Effector memory CD8-positive, alpha-beta T cell (primary cell): Measurements from ENCODE around the gene MAP3K21.
A peak's percentile ranks its signal among the peaks of the same experiment; 100 is the strongest.

ENCODE experiments used
- ATAC-seq: fragments of 150-1000 bp; cut with Tn5 transposase; replicated peaks from 2 replicates; pipeline ENCODE4 v1.10.0; 2021; ENCODE audit warnings: mild to moderate bottlenecking, moderate library complexity
- DNase-seq, 3 experiments: peaks; one replicate each; pipeline ENCODE4 v3.0.0; 2021
- H3K27ac Mint-ChIP-seq, 2 donors: one replicate each; pipeline ENCODE4 v1.8.0; 2022; ENCODE audit warnings: mild to moderate bottlenecking in 2 of 2, mixed read lengths in 2 of 2, moderate library complexity in 2 of 2
- H3K27me3 Mint-ChIP-seq, 2 donors: one replicate each; pipeline ENCODE4 v1.8.0; 2022; ENCODE audit warnings: mixed read lengths in 2 of 2
- H3K36me3 Mint-ChIP-seq: one replicate; pipeline ENCODE4 v1.8.0; 2022; ENCODE audit warnings: mild to moderate bottlenecking, moderate library complexity, mixed read lengths; ENCODE audit not compliant: insufficient read depth
- H3K4me1 Mint-ChIP-seq, 2 donors: one replicate each; pipeline ENCODE4 v1.8.0; 2022; ENCODE audit warnings: low read depth in 2 of 2, mixed read lengths in 2 of 2
- H3K4me3 Mint-ChIP-seq, 2 donors: one replicate each; pipeline ENCODE4 v1.8.0; 2022; ENCODE audit warnings: mild to moderate bottlenecking in 2 of 2, mixed read lengths in 2 of 2, moderate library complexity in 2 of 2
- H3K9me3 Mint-ChIP-seq, 2 donors: one replicate each; pipeline ENCODE4 v1.8.0; 2022; ENCODE audit warnings: mixed read lengths in 2 of 2

Gene MAP3K21

DNA sequence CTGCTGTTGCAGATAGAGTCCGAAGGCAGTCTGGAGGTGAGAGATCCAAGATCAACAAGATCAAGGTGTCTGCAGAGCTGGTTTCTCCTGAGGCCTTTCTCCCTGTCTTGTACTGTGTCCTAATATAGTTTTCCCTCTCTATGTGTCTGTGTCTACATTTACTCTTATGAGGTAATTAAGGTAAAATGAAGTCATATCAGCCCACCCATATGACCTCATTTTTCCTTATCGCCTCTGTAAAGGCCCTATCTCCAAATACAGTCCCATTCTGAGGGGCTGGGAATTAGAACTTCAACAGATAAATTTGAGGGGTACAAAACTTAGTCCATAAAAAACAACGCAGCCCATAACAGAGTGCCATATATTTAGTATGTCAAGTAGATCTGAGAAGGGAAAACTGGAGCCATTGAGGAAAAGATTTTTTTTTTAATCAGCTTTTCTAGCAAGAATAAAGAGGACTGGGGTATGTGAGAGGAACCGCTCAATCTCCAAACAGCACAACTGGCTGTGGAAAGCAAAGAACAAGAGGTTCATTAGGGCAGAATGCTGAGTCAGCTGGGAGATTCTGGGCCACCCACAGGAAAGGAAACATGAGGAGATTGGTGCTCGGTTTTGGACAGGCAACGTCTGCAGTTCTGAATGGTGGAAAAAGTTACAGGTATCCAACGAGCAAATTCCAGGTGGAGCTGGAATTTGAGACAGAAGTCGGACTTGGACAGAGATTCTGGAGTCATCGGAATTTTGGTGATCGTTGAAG is 65.7 kb downstream of the MAP3K21 start:
- no peak for ATAC-seq
- H3K27me3 Mint-ChIP-seq, result peaks cover 29 to 57% of the 10 kb centered on the region in 2 donors
- no peak overlapping the region for H3K4me3 Mint-ChIP-seq
- no peak for DNase-seq
- H3K36me3 Mint-ChIP-seq, result no peaks in the 10 kb centered on the region
- H3K27ac Mint-ChIP-seq, result no peak overlapping the region
- H3K4me1 Mint-ChIP-seq, result no peaks in the 10 kb centered on the region
- H3K9me3 Mint-ChIP-seq, result no peaks in the 10 kb centered on the region

DNA sequence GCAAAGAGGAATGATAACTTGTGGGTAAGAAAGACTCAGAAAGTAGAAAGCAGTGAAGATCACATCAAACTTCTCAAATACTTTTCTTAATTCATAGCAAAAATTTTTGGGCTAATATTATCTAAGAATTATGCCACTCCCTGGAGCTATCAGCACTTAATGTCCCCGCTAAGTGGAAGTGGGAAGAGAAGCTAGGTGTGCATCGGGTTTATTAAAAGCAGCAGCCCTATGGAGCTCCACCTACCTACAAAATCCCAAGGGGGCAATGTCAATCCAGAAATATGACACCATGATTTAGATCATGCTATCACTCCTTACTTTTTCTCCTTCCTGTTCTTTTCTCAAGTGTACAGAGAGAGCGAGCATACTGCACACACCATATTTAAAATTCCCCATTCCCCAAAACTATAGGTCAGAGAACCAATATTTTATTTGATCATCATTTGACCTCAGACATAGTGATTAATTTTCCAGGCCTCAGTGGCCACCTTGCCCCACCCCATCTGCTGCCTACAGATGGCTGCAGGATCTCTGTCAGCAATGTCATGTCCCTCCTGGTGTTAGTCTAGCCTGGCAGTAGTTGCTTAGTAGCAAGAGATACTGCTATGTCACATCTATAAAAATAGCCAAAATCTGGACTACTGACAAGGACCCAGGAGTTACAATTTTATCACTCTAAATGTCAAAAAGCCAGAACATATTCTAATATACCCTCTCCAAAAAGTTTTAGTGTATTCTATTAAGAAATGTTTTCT is 66.6 kb downstream of the MAP3K21 start:
- DNase-seq (no peak), ATAC-seq (no peak)
- Mint-ChIP-seq H3K36me3 (no peaks in the 10 kb centered on the region), H3K4me3 (no peak overlapping the region), H3K4me1 (no peaks in the 10 kb centered on the region), H3K27ac (no peak overlapping the region), H3K27me3 (peaks cover 29 to 56% of the 10 kb centered on the region in 2 donors), H3K9me3 (no peaks in the 10 kb centered on the region)

DNA sequence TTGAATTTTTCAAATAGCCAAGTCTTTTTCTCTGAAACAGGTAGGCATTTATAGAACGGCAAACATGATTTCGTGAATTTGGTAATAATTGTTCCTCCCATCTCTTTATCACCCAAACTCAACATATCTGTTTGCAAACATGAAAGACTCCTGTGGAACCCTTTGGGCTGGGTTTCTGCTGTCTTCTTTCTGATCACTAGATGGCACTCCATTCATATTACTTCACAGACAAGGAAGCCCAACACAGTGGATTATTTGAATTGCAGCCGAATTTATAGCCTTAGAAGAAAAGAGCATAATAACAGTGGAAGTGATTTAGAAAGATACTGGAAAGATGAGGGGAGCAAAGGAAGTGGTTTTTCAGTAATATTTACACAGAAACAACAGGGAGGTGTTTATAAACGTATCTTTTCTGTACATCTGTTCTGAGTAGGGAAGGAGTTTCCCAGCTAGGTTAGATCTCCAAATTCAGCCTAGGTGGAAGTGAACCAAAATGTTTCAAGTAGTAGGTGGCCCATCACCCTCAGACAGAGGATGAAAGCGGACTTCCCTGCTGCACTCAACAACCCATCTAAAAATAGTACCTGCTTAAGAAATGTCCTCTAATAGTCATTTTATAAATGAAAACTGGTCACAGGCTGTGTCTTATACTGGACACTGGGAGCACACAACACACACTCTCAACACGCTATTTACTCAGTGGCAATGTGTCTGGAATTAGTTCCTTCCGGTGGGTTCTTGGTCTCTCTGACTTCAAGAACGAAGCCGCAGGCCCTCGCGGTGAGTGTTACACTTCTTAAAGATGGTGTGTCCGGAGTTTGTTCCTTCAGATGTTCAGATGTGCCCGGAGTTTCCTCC is 67.6 kb downstream of the MAP3K21 start:
- ATAC-seq, result peak; percentile 54
- no peak overlapping the region for H3K27ac Mint-ChIP-seq
- peaks cover 20 to 49% of the 10 kb centered on the region in 2 donors for H3K27me3 Mint-ChIP-seq
- H3K4me3 Mint-ChIP-seq, result no peak overlapping the region
- no peaks in the 10 kb centered on the region for H3K4me1 Mint-ChIP-seq
- no peaks in the 10 kb centered on the region for H3K9me3 Mint-ChIP-seq
- no peaks in the 10 kb centered on the region for H3K36me3 Mint-ChIP-seq
- DNase-seq, result peak; percentile 3 to 14 (median 3)

DNA sequence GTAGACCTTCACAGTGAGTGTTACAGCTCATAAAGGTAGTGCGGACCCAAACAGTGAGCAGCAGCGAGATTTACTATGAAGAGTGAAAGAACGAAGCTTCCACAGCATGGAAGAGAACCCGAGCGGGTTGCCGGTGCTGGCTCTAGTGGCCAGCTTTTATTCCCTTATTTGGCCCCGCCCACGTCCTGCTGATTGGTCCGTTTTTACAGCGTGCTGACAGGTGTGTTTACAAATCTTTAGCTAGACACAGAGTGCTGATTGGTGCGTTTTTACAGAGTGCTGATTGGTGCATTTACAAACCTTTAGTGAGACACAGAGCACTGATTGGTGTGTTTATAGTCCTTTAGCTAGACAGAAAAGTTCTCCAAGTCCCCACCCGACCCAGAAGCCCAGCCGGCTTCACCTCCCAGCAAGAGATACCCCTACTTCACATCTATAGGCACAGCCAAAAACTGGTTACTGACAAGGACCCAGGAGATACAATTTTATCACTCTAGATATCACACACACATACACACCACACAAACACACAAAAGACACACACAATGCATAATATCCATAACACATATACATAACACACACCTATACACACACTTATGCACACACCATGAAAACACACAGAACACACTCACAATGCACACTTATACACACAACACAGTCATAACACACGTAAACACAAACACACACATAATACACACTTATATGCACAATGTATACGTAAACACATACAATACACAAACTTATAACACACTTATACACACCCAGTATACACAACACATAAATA is 68.5 kb downstream of the MAP3K21 start:
- H3K4me3 Mint-ChIP-seq, result no peak overlapping the region
- no peaks in the 10 kb centered on the region for H3K36me3 Mint-ChIP-seq
- no peak overlapping the region for H3K27ac Mint-ChIP-seq
- H3K27me3 Mint-ChIP-seq, result peaks cover 24 to 39% of the 10 kb centered on the region in 2 donors
- no peak for ATAC-seq
- no peak for DNase-seq
- no peaks in the 10 kb centered on the region for H3K4me1 Mint-ChIP-seq
- no peaks in the 10 kb centered on the region for H3K9me3 Mint-ChIP-seq

DNA sequence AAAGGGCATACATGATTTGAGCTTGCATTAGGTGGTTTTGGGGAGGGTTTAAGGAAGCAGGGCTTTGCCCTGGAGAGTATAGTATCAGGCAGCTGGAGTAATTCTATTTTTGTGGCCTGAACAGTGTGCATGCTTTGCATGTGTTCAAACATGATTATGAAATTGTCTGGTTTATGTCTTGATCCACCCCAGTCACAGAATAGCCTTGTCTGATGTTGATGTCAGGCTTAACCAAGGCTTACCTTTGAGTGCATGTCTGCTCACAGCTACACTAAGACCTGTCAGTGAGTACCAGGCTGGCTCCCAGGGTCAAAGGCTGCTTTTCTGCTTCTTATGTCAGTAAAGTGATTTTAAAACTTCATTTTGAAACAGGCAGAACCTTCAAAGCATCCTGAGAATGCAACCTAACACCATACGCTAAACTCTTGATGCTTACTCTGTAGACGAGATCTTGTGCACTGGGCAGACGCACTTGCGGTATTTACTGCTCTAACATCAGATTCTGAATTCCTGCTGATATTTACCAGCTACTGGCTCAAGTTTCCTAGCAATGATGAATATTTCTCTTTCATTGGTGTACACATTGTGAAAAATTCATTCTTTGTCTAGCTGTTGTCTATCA is 78.9 kb downstream of the MAP3K21 start:
- H3K27me3 Mint-ChIP-seq, result peaks cover 18 to 71% of the 10 kb centered on the region in 2 donors
- DNase-seq (no peak), ATAC-seq (no peak)
- H3K9me3 Mint-ChIP-seq, result peaks cover 0 to 13% of the 10 kb centered on the region in 2 donors
- no peak overlapping the region for H3K27ac Mint-ChIP-seq
- H3K4me3 Mint-ChIP-seq, result no peak overlapping the region
- no peaks in the 10 kb centered on the region for H3K4me1 Mint-ChIP-seq
- H3K36me3 Mint-ChIP-seq, result no peaks in the 10 kb centered on the region

DNA sequence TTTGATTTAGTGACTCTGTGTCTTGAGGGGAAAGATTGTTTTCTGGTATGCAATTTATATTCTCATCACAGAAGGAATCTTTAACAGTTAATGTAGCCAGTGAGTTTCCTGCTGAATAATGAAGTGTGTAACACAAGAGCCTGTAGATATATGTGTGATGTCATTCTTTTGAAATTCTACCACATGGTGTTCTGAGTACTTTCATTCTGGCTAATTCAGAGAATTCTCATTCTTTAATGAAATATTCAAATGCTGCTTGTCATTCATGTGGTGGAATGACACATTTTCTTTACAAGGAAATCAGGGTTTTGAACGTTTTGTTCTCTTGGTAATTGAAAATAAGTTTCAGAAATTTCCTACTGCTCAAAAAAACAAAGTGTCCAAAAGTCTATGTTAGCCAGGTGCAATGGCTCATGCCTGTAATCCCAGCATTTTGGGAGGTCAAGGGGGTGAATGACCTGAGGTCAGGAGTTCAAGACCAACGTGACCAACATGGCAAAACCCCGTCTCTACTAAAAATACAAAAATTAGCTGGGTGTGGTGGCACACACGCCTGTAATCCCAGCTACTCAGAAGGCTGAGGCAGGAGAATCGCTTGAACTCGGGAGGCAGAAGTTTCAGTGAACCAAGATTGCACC is 79.6 kb downstream of the MAP3K21 start:
- H3K4me3 Mint-ChIP-seq, result no peak overlapping the region

DNA sequence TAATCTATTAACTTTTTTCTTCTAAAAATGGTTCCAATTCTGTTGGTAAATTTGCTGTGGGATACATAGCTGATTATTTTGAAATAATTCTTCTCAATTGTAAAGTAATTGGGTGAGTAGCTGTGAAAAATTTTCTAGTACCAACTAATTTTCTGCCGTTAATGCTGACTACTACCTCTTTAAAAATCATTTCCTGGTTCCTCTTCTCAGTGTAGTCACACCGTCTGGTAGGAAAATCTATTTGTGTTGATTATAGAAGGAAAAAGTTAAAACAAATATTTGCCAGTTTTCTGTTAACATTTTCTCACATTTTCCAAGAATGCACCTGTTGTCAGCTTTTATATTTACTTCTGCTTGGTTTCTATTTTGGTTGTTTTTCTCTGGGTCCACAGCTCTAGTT is 82.0 kb downstream of the MAP3K21 start:
- Mint-ChIP-seq H3K27me3 (peaks cover 13 to 71% of the 10 kb centered on the region in 2 donors), H3K4me3 (no peak overlapping the region), H3K4me1 (no peaks in the 10 kb centered on the region), H3K36me3 (no peaks in the 10 kb centered on the region), H3K9me3 (peaks cover 0 to 6% of the 10 kb centered on the region in 2 donors), H3K27ac (no peak overlapping the region)
- ATAC-seq (no peak), DNase-seq (no peak)

More for the DNA sequence above, 79.6 kb downstream of the MAP3K21 start:
- no peak for DNase-seq
- Mint-ChIP-seq H3K36me3 (no peaks in the 10 kb centered on the region), H3K9me3 (peaks cover 0 to 13% of the 10 kb centered on the region in 2 donors), H3K4me1 (no peaks in the 10 kb centered on the region), H3K27me3 (peaks cover 18 to 71% of the 10 kb centered on the region in 2 donors), H3K27ac (no peak overlapping the region)
- ATAC-seq, result no peak

DNA sequence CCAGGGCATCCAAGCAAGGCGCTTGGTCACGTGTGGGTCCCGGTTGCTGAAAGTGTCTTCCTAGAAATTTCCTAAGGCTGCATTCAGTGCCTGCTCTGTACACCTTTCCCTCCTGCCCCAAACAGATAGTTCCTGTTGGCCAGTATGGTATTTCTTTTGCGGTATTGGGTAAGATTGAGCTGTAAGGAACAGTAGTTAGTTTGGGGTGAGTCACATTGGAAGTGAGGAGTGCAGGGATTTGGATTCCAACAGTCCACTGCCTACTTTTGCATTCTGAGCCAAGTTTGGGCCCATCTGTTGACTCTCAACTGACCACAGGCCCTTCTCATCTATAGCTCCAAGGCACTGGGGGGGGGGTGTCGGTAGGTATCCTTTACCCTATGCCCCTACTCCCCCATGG is 83.4 kb downstream of the MAP3K21 start:
- Mint-ChIP-seq H3K9me3 (peaks cover 0 to 6% of the 10 kb centered on the region in 2 donors), H3K27ac (no peak overlapping the region), H3K36me3 (no peaks in the 10 kb centered on the region), H3K4me3 (no peak overlapping the region), H3K4me1 (no peaks in the 10 kb centered on the region), H3K27me3 (peaks cover 21 to 77% of the 10 kb centered on the region in 2 donors)
- no peak for DNase-seq
- no peak for ATAC-seq

DNA sequence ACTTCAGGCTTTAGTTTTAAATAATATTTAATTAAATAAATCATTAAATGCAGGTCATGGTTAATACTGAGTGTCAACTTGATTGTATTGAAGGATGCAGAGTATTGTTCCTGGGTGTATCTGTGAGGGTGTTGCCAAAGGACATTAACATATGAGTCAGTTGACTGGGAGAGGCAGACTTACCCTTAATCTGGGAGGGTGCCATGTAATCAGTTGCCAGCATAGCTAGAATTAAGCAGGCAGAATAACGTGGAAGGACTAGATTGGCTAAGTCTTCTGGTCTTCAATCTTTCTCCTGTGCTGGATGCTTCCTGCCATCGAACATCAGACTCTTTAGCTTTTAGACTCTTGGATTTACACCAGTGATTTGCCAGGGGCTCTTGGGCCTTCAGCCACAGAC is 85.3 kb downstream of the MAP3K21 start:
- Mint-ChIP-seq H3K36me3 (no peaks in the 10 kb centered on the region), H3K27ac (no peak overlapping the region), H3K4me3 (no peak overlapping the region), H3K27me3 (peaks cover 15 to 65% of the 10 kb centered on the region in 2 donors), H3K4me1 (no peaks in the 10 kb centered on the region), H3K9me3 (peaks cover 0 to 2% of the 10 kb centered on the region in 2 donors)
- no peak for DNase-seq
- no peak for ATAC-seq

DNA sequence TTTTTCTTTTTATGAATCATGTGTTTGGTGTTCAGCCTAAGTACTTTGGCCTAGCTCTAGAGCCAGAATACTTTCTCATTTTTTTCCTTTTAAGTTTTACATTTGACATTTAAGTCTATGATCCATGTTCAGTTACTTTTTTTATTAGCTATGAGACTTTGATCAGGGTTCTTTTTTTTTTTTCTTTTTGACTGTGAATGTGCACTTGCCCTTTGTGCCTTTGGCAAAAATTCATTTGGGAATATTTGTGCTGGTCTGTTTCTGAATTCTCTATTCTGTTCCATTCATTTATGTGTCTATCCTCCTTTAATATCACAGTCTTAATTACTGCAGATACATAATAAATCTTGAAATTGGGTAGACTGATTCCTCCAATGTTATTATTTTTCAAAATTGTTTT is 93.8 kb downstream of the MAP3K21 start:
- Mint-ChIP-seq H3K4me1 (peaks cover 0 to 4% of the 10 kb centered on the region in 2 donors), H3K4me3 (no peak overlapping the region), H3K36me3 (no peaks in the 10 kb centered on the region), H3K9me3 (no peaks in the 10 kb centered on the region), H3K27me3 (peaks cover 31 to 37% of the 10 kb centered on the region in 2 donors), H3K27ac (no peak overlapping the region)
- no peak for DNase-seq
- no peak for ATAC-seq

DNA sequence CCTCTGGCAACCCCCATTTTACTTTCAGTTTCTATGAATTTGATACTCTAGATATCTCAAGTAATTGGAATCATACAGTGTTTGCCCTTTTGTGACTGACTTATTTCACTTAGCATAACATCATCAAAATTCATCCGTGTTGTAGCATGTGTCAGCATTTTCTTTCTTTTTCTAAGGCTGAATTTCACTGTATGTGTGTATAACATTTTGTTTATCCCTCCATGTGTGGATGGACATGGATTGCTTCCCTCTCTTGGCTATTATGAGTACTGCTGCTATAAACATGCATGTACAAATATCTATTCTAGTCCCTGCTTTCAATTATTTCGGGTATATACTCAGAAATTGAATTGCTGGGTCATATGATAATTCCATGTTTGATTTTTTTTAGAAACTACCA is 97.3 kb downstream of the MAP3K21 start:
- Mint-ChIP-seq H3K4me3 (no peak overlapping the region), H3K27me3 (peaks cover 53 to 60% of the 10 kb centered on the region in 2 donors), H3K4me1 (peaks cover 0 to 4% of the 10 kb centered on the region in 2 donors), H3K36me3 (no peaks in the 10 kb centered on the region), H3K9me3 (no peaks in the 10 kb centered on the region), H3K27ac (no peak overlapping the region)
- ATAC-seq (no peak), DNase-seq (no peak)

DNA sequence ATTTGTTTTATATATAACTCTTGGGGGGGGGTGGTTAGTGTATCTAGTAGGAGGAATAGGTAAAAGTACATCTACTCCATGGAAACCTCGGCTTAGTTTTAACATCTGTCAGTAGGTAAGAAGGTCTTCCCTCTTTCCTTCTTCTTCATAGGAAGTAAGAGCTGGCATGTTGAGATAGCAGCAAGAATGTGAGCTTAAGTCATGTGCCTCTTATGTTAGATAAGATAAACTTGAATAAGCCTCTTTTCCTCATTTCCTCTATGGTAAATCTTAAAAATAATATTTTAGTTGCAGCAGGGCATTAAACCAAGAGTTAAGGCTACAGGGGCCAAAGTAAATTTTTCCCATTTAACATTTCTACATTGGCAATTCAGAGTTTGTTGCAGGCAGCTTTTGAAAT is 100.4 kb downstream of the MAP3K21 start:
- peaks cover 68 to 75% of the 10 kb centered on the region in 2 donors for H3K27me3 Mint-ChIP-seq
- ATAC-seq, result no peak
- peaks cover 0 to 4% of the 10 kb centered on the region in 2 donors for H3K4me1 Mint-ChIP-seq

More for the DNA sequence above, 100.4 kb downstream of the MAP3K21 start:
- no peaks in the 10 kb centered on the region for H3K36me3 Mint-ChIP-seq
- peaks cover 0 to 2% of the 10 kb centered on the region in 2 donors for H3K9me3 Mint-ChIP-seq
- H3K4me3 Mint-ChIP-seq, result no peak overlapping the region
- DNase-seq, result no peak
- no peak overlapping the region for H3K27ac Mint-ChIP-seq
